ENCODE results near the gene AUTS2.

- TF ChIP-seq CTCF (IDR thresholded peaks at IDR 0.05; ENCODE audit: low read depth, low read length, missing input control) (no peak), GABPA (IDR thresholded peaks at IDR 0.05 in 1 of 2, conservative IDR thresholded peaks at IDR 0.05 in 1 of 2) (no peak), TAF1 (conservative IDR thresholded peaks at IDR 0.05) (no peak), SP1 (IDR thresholded peaks at IDR 0.05) (no peak), RXRA (IDR thresholded peaks at IDR 0.05) (no peak)
- TF ChIP-seq, protein P1, sequence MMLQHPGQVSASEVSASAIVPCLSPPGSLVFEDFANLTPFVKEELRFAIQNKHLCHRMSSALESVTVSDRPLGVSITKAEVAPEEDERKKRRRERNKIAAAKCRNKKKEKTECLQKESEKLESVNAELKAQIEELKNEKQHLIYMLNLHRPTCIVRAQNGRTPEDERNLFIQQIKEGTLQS (IDR thresholded peaks at IDR 0.05): no peak
Observed at GRCh38 chr7:69596056-69596455, 2.2 kb upstream of the AUTS2 start.
